Tibial nerve (tissue), 4 donors: Measurements from ENCODE around the gene TRIM65.

Source experiments
- EP300 ChIP-seq, 2 donors: sonication (generic); formaldehyde crosslinking; IDR thresholded peaks; one replicate each; pipeline ENCODE4 v1.6.1; 2017; ENCODE audit warnings: antibody characterized with exemption in 2 of 2, mild to moderate bottlenecking in 1 of 2
- POLR2A ChIP-seq, 2 donors: fragments of 450-650 bp; IDR thresholded peaks; one replicate each; pipeline ENCODE4 v1.6.1; 2017; ENCODE audit warnings: antibody characterized with exemption in 2 of 2, mild to moderate bottlenecking in 2 of 2, moderate library complexity in 2 of 2
- TF ChIP-seq, protein P1 (sequence below), 5 experiments: fragments of 200-600 bp in 3 of 5; fragments of 450-650 bp in 2 of 5; sonication (generic) in 3 of 5; IDR thresholded peaks; one replicate each; pipeline ENCODE4 v1.5.1; 2016 to 2019; ENCODE audit warnings: antibody characterized with exemption in 5 of 5, mild to moderate bottlenecking in 3 of 5, moderate library complexity in 2 of 5

DNA sequence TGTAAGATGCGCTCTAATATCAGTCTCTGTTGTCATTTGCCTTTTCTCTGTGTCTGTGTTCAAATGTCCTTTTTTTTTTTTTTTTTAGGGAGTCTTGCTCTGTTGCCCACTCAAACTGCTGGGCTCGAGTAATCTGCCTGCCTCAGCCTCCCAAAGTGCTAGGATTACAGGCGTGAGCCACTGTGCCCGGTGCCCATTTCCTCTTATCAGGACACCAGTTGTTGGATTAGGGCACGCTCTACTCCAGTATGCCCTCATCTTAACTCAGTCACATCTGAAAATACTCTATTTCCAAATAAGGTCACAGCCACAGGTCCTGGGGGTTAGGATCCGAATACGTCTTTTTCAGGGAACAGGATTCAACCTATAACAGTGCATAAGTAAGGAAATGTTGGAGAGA is 16.5 kb downstream of the TRIM65 start:
- no peak for TF ChIP-seq EP300 (IDR thresholded peaks at IDR 0.05)
- no peak for TF ChIP-seq POLR2A (IDR thresholded peaks at IDR 0.05)
- TF ChIP-seq, protein P1, sequence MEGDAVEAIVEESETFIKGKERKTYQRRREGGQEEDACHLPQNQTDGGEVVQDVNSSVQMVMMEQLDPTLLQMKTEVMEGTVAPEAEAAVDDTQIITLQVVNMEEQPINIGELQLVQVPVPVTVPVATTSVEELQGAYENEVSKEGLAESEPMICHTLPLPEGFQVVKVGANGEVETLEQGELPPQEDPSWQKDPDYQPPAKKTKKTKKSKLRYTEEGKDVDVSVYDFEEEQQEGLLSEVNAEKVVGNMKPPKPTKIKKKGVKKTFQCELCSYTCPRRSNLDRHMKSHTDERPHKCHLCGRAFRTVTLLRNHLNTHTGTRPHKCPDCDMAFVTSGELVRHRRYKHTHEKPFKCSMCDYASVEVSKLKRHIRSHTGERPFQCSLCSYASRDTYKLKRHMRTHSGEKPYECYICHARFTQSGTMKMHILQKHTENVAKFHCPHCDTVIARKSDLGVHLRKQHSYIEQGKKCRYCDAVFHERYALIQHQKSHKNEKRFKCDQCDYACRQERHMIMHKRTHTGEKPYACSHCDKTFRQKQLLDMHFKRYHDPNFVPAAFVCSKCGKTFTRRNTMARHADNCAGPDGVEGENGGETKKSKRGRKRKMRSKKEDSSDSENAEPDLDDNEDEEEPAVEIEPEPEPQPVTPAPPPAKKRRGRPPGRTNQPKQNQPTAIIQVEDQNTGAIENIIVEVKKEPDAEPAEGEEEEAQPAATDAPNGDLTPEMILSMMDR (IDR thresholded peaks at IDR 0.05) = no peak
